Stimulated activated CD8-positive, alpha-beta memory T cell treated with anti-CD3 and anti-CD28 coated beads, Interleukin-12 subunit alpha, Interleukin-12 subunit beta, amount 100 ng/mL, for 4 hours (primary cell): ENCODE data around the gene GJC2.

Experiments used
- DNase-seq: peaks from one replicate; pipeline ENCODE4 v3.0.0-alpha.2; 2020; ENCODE audit warnings: low read depth

The GJC2 gene

DNA sequence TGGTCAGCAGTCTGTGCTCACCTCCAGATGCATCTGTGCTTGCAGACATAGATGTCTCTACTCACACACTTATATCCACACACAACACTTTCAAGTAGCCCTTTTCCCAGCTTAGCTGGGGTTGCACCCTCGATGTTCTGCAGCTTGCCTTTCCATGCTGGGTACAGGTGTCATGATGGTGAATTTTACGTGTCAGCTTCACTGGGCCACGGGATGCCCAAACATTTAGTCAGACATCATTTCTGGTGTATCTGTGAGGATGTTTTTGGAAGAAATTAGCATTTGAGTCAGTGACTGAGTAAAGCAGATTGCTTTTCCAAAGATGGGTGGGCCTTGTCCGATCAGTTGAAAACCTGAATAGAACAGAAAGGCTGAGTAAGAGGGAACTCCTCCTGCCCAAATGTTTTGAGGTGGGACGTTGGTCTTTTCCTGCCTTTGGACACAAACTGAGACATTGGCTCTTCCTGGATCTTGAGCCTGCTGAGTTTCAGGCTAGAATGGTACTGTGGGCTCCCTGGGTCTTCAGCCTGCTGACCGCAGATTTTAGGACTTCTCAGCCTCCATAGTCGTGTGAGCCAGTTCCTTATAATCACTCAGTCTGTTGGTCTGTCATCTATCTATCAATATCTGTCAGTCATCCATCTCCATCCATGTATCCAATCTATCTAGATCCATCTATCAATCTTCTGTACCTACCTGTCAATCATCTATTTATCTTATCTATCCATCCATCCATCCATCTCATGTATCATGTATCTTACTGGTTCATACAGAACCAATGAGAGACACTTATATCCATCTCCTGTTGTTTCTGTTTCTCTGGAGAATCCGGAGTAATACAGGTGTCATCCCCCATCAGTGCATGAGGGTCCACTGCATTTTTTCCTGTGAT lies 45.4 kb downstream of the GJC2 start:
- no peak for DNase-seq

DNA sequence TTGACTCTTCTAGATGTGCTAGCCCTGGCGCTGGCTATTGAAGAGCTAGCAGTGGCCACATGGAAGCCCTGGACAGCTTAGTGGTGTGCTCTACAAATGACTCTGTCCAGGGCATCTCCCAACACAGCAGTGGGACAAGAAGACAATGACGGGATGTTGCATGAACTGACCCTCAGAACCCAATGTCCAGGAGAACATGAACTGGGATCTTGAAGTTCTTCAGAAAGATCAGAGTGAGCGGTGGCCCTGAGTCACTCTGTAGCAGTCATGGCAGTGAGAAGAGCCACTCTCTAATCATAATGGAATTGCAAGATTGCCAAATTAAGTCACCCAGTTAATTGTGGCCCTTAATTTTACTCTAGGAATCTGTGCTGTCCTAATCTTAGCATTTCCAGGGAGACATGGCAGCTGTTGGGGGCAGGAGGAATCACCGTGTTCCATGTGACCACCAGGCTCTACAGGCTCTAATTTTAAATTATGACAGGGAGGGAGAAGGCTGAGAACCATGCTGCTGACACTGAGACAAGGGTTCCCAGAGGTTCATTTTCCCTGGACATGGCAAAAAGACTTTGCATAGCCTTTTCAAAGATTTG lies 47.9 kb downstream of the GJC2 start:
- DNase-seq = no peak

DNA sequence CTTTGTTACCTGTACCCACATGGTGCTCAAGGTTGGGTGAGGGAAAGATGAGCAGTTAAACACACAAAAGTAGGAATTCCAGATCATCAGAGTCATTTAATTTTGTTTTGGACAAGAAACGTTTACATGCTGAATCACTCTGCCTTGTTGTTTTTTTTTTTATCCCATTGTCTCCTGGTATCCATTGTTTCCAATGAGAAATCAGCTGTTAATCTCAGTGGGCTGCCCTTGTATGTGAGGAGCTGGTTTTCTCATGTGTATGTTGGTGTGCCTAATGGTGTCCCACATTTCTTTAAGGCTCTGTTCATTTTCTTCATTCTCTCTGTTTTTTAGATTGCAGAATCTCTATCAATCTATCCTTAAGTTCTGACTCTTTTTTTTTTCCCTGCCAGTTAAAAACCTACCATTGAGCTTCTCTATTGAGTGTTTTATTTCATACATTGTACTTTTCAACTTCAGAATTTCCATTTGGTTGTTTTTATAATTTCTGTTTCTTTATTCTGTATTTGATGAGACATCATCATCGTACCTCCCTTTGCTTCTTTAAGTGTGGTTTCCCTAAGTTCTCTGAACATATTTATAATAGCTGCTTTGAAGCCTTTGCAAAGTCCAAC lies 49.4 kb downstream of the GJC2 start:
- no peak for DNase-seq

DNA sequence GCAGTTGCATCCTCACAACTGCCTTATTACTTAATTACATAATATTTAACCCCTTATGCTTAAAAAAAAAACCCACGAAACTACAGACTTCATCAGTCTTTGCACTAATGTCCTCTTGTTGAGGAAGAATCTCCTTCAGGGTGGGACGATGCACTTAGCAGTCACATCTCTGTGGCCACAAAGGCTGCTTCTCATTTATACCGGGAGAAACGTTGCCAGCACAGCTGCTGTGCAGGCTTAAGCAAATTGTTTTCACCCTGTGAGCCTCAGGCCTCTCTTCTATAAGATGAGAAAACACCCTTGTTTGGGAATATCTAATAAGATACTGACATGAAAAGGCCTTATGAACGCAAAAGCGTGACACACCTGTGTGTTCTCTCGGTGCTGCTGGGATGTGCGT lies 55.2 kb downstream of the GJC2 start:
- DNase-seq = no peak

GRCh38 chr1:228205526-228206436 lies 56.1 kb downstream of the GJC2 start:
- DNase-seq = no peak

GRCh38 chr1:228206582-228207351 lies 57.0 kb downstream of the GJC2 start:
- DNase-seq = no peak

DNA sequence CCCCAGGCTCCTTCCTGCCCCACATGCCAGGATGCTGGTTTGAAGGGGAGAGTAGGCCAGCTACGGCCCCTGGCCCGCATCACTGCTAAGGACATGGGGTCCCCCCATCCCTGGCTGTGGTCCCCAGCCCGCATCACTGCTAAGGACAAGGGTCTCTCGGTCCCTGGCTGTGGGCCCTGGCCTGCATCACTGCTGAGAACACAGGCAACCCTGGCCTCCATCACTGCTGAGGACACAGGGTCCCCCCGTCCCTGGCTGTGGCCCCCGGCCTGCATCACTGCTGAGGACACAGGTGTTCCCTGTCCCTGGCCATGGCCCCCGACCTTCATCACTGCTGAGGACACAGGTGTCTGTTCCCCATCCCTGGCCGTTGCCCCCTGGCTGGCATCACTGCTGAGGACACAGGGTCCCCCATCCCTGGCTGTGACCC lies 57.7 kb downstream of the GJC2 start:
- DNase-seq = no peak

- no peak for DNase-seq
Measured at GRCh38 chr1:228207851-228208821, 58.4 kb downstream of the GJC2 start, which contains the start of gene OBSCN. Gene OBSCN (plus strand): TSS chr1:228208044. CDS start chr1:228211784, 3,740 bp downstream.

DNA sequence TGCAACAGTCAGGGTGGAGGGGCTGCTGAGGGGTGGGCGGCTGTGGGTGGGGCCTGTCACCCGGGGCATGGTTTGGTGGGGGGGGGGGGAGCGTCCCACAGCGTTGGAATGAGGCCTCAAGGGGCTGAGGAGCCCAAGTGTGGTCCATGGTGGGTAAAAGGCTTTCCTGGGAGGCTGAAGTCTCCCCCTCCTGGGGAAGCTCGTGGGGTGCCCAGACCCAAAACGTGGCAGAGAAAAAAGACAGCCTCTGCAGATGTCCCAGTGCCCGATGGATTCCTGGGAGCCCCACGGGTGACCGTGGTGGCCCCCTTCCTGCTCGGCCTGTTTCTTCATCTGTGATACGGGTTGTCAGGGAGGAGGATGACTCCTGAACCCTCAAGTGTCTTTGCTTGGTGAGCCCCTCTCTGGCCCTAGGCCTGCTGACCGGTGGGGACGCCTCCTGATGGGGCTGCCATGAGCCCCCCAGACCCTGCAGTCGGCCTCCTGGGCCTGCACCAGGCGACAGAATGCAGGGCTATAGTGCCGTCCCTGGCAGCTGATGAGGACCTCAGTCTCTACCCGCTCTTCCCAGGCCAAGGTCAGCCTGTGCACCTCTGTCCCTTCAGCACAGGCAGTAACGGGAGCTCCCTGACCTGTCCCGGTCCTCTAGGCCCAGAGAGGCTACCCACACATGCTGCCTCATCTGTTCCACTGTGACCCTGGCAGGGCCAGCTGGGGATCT lies 59.3 kb downstream of the GJC2 start:
- no peak for DNase-seq
